Measurements from ENCODE around the gene PRKCG.
A peak's percentile ranks its signal among the peaks of the same experiment; 100 is the strongest.

- TF ChIP-seq CTCF (IDR thresholded peaks at IDR 0.05; ENCODE audit: insufficient read depth, low read length, poor library complexity, severe bottlenecking) (peak; percentile 11), EZH2phosphoT487 (conservative IDR thresholded peaks at IDR 0.05; ENCODE audit: low read length) (no peak)
These were observed 30.7 kb downstream of the PRKCG start for GRCh38 chr19:53912653-53913052.
